Measurements from ENCODE around the gene SLC5A8. TPM values are rescaled to one million over a fixed set of nuclear protein-coding genes. Genes with fewer than 3 reads are reported as not detected.

The SLC5A8 gene
- total and polyA plus RNA-seq, 4 donors: not detected

- no peaks in the 10 kb centered on the region for H3K9me3 ChIP-seq (ENCODE audit: control insufficient read depth in 4 of 4, low read length in 3 of 4)
- H3K27me3 ChIP-seq (ENCODE audit: control insufficient read depth in 4 of 4, insufficient read depth in 4 of 4, low read length in 3 of 4): peaks cover 0 to 7% (median 0%) of the 10 kb centered on the region in 4 donors
- H3K27ac ChIP-seq (ENCODE audit: low read depth in 1 of 2, low read length in 2 of 2): no peak overlapping the region
- H3K9ac ChIP-seq (ENCODE audit: low read depth in 1 of 2, low read length in 2 of 2): no peak overlapping the region
- H3K4me1 ChIP-seq (ENCODE audit: control insufficient read depth in 4 of 4, insufficient read depth in 4 of 4, low read length in 3 of 4): no peaks in the 10 kb centered on the region
- no peak overlapping the region for H3K4me3 ChIP-seq (ENCODE audit: low read depth in 1 of 3, low read length in 3 of 3)
- TF ChIP-seq REST (IDR thresholded peaks at IDR 0.05) (no peak), RAD21 (IDR thresholded peaks at IDR 0.05) (no peak), NR2F2 (IDR thresholded peaks at IDR 0.05) (no peak), HNF4G (IDR thresholded peaks at IDR 0.05) (no peak), YY1 (IDR thresholded peaks at IDR 0.05) (no peak), CTCF (IDR thresholded peaks at IDR 0.05; ENCODE audit: low read depth, low read length, missing input control) (no peak), FOXA1 (IDR thresholded peaks at IDR 0.05) (no peak), FOXA2 (IDR thresholded peaks at IDR 0.05) (no peak), EGR1 (IDR thresholded peaks at IDR 0.05; ENCODE audit: low read depth in 2 of 2) (no peak), JUND (IDR thresholded peaks at IDR 0.05) (no peak), ZBTB33 (IDR thresholded peaks at IDR 0.05) (no peak), MAX (IDR thresholded peaks at IDR 0.05) (no peak), GABPA (IDR thresholded peaks at IDR 0.05 in 1 of 2, conservative IDR thresholded peaks at IDR 0.05 in 1 of 2) (no peak), HNF4A (conservative IDR thresholded peaks at IDR 0.05) (no peak), ATF3 (IDR thresholded peaks at IDR 0.05) (no peak), SP1 (IDR thresholded peaks at IDR 0.05) (no peak)
- no peak for DNase-seq (ENCODE audit: low spot score)
- 90% methylated on average over 2 of the region's 2 CpGs for WGBS
- H3K36me3 ChIP-seq (ENCODE audit: control insufficient read depth in 4 of 4, insufficient read depth in 3 of 4, low read depth in 1 of 4, low read length in 3 of 4): no peaks in the 10 kb centered on the region
Measured at GRCh38 chr12:101216810-101217209, 6.8 kb upstream of the SLC5A8 start.
